Glutamatergic neuron (in vitro differentiated cells): ENCODE results near the gene PRR18. TPM values are rescaled to one million over a fixed set of nuclear protein-coding genes. Genes with fewer than 3 reads are reported as not detected.
A peak's percentile ranks its signal among the peaks of the same experiment; 100 is the strongest.

Source experiments
- DNase-seq: peaks from one replicate; pipeline ENCODE4 v3.0.0; 2022
- H3K27ac Mint-ChIP-seq: one replicate; pipeline ENCODE4 v1.8.0; 2020; ENCODE audit warnings: mild to moderate bottlenecking, mixed read lengths, inconsistent platforms; ENCODE audit not compliant: unreplicated experiment
- H3K27me3 Mint-ChIP-seq: one replicate; pipeline ENCODE4 v1.8.0; 2020; ENCODE audit warnings: mild to moderate bottlenecking, moderate library complexity, mixed read lengths, inconsistent platforms; ENCODE audit not compliant: unreplicated experiment
- H3K36me3 Mint-ChIP-seq: one replicate; pipeline ENCODE4 v1.8.0; 2020; ENCODE audit warnings: mild to moderate bottlenecking, mixed read lengths, inconsistent platforms; ENCODE audit not compliant: unreplicated experiment
- H3K4me1 Mint-ChIP-seq: one replicate; pipeline ENCODE4 v1.8.0; 2020; ENCODE audit warnings: mild to moderate bottlenecking, low read depth, mixed read lengths, inconsistent platforms; ENCODE audit not compliant: unreplicated experiment
- H3K4me3 Mint-ChIP-seq: one replicate; pipeline ENCODE4 v1.8.0; 2020; ENCODE audit warnings: mild to moderate bottlenecking, mixed read lengths, inconsistent platforms; ENCODE audit not compliant: unreplicated experiment
- H3K9me3 Mint-ChIP-seq: one replicate; pipeline ENCODE4 v1.8.0; 2020; ENCODE audit warnings: mild to moderate bottlenecking, moderate library complexity, mixed read lengths, inconsistent platforms; ENCODE audit not compliant: unreplicated experiment
- total RNA-seq: library from RNA; stranded (reverse); fragmentation: NEBNext Ultra II Directional; extraction: Animal tissue kit (Norgen Biotek cat#: 25700); gene quantifications from one replicate; pipeline ENCODE4 v1.2.1, GENCODE V29; 2021; ENCODE audit not compliant: unreplicated experiment
- TF ChIP-seq, protein P1 (sequence below): fragments of 200-600 bp; sonication (generic); IDR thresholded peaks from one replicate; pipeline ENCODE4 v1.5.0; 2021; ENCODE audit not compliant: partially characterized antibody, unreplicated experiment

Gene PRR18
- total RNA-seq, 1 donor from 2014 or later, result not detected

DNA sequence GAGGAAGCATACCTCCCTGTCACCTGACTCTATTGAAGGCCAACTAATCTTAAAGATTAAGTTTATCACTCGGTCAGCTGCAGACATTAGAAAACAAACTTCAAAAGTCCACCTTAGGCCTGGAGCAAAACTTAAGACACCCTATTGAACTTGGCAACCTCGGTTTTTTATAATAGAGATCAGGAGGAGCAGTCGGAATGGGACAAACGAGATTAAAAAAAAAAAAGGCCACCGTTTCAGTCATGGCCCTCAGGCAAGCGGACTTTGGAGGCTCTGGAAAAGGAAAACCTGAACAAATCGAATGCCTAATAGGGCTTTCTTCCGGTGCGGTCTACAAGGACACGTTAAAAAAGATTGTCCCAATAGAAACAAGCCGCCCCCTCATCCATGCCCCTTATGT, 7.2 kb upstream of the PRR18 start:
- Mint-ChIP-seq H3K4me1 (peaks cover 3% of the 10 kb centered on the region), H3K27me3 (peaks cover 3% of the 10 kb centered on the region), H3K9me3 (no peaks in the 10 kb centered on the region), H3K4me3 (no peak overlapping the region), H3K36me3 (no peaks in the 10 kb centered on the region), H3K27ac (no peak overlapping the region)
- no peak for DNase-seq
- TF ChIP-seq, protein P1, sequence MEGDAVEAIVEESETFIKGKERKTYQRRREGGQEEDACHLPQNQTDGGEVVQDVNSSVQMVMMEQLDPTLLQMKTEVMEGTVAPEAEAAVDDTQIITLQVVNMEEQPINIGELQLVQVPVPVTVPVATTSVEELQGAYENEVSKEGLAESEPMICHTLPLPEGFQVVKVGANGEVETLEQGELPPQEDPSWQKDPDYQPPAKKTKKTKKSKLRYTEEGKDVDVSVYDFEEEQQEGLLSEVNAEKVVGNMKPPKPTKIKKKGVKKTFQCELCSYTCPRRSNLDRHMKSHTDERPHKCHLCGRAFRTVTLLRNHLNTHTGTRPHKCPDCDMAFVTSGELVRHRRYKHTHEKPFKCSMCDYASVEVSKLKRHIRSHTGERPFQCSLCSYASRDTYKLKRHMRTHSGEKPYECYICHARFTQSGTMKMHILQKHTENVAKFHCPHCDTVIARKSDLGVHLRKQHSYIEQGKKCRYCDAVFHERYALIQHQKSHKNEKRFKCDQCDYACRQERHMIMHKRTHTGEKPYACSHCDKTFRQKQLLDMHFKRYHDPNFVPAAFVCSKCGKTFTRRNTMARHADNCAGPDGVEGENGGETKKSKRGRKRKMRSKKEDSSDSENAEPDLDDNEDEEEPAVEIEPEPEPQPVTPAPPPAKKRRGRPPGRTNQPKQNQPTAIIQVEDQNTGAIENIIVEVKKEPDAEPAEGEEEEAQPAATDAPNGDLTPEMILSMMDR, result no peak

DNA sequence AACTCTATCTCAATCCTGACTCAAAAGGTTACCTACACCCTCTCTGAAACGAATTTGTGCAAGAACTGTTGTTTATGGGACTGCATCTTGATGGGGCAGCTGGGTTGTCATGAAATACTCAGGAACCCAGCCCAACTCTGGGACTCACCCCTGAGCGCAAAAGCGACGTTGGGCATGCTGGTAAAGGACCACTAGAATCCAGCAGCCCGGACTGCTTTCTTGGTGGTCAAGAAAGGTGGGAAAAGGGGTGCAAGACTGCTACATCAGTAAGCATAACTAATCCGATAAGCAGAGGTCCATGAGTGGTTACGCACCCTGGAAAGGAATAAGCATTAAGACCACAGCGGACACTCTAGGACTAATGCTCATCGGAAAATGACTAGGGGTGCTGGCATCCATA, 6.3 kb upstream of the PRR18 start:
- Mint-ChIP-seq H3K36me3 (no peaks in the 10 kb centered on the region), H3K27me3 (peaks cover 6% of the 10 kb centered on the region), H3K4me1 (peaks cover 3% of the 10 kb centered on the region), H3K27ac (no peak overlapping the region), H3K4me3 (no peak overlapping the region), H3K9me3 (no peaks in the 10 kb centered on the region)
- DNase-seq, result no peak
- TF ChIP-seq, protein P1, result no peak

DNA sequence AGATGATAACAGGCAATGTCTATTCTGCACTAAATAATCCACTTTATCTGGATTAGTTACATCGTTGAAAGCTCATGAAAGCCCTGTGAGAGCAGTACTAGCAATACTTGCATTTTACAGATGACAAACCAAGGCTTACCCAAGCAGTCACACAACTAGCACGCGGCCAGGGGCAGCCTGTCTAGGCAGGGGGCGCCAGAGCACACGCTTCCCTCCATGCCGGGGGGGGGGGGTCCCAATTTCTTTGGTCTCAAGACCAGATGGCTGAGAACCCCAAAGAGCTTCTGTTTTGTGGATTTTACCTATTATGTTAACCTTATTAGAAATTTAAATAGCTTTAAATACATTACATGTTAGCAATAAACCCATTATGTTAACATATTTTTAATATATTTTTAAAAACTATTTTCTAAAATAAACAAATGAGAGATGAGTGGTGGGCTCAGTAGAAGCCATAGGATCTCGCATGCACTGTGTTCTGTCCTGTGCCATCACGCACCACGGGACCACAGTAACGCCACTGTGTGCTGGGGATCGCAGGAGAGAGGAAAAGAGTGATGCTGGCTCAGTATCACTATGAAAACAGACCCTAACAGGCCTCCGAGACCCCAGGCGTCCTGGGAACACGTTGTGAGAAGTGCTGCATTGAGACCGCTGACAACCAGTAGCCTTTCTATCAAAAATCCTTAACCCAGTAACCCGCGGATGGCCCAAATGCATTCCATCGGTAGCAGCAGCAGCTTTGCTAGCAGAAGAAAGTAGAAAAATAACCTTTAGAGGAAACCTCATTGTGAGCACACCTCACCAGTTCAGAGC, 5.3 kb upstream of the PRR18 start:
- Mint-ChIP-seq H3K4me3 (no peak overlapping the region), H3K36me3 (no peaks in the 10 kb centered on the region), H3K4me1 (peaks cover under 1% of the 10 kb centered on the region), H3K9me3 (no peaks in the 10 kb centered on the region), H3K27me3 (peaks cover 7% of the 10 kb centered on the region), H3K27ac (no peak overlapping the region)
- peak; percentile 69 for DNase-seq
- TF ChIP-seq, protein P1, result peak; percentile 64

DNA sequence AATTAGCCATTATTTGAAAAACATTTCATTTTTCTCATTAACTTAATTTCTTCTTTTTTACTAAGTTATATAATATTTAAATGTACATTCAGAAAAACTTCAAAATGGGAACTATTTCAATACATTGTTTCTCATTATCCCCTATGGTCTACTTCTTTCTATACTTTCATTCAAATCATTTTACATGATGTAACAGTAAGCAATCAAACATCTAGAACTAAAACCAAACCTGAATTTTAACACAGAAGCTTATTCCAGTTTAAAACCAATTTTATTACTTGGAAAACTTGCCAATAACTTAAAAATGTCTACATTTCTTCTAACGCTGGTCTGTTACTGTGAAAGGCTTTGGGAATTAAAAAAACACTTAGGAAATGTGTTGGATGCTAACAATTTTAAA, 4.6 kb upstream of the PRR18 start:
- peaks cover 7% of the 10 kb centered on the region for H3K27me3 Mint-ChIP-seq
- no peak overlapping the region for H3K4me3 Mint-ChIP-seq
- TF ChIP-seq, protein P1, result no peak
- no peaks in the 10 kb centered on the region for H3K9me3 Mint-ChIP-seq
- no peak for DNase-seq
- H3K27ac Mint-ChIP-seq, result no peak overlapping the region
- no peaks in the 10 kb centered on the region for H3K4me1 Mint-ChIP-seq
- H3K36me3 Mint-ChIP-seq, result no peaks in the 10 kb centered on the region

DNA sequence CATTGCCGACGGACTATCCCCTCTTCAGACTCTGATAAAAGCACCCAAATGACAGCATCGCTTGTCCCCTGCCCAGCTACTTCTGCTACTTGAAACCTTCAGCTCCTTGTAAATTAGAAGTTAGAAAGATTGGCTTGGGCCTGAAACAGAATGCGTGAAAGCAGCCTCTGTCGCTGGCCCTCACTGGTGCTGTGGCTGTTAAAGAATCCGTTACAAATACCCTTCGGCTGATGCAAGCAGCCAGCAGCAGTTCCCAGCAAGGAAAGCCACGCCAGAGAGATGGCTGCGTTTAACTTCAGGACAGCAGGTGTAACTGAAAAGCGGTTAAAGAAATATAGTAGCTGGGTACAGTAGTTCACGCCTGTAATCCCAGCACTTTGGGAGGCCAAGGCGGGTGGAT, 2.4 kb upstream of the PRR18 start:
- Mint-ChIP-seq H3K36me3 (no peaks in the 10 kb centered on the region), H3K27ac (no peak overlapping the region), H3K4me1 (peaks cover 4% of the 10 kb centered on the region), H3K4me3 (no peak overlapping the region), H3K27me3 (peaks cover 10% of the 10 kb centered on the region), H3K9me3 (peaks cover 3% of the 10 kb centered on the region)
- TF ChIP-seq, protein P1, result no peak
- no peak for DNase-seq
